B cell (primary cell): ENCODE measurements around the gene ADH1A. TPM values are rescaled to one million over a fixed set of nuclear protein-coding genes. Genes with fewer than 3 reads are reported as not detected.

Source experiments
- ATAC-seq: fragments of 200-7000 bp; cut with Tn5 transposase; one replicate; pipeline ENCODE4 v1.10.0; 2021; ENCODE audit warnings: low read depth, mild to moderate bottlenecking, moderate number of reproducible peaks, moderate library complexity
- CTCF ChIA-PET: fragments of 350-600 bp; sonication (Branson Sonifier 250); formaldehyde crosslinking; loops from one replicate; lab custom pipeline; 2021; ENCODE audit warnings: antibody characterized with exemption, inconsistent platforms; lab: Charles Lee
- POLR2A ChIA-PET: fragments of 350-600 bp; sonication (Branson Sonifier 250); formaldehyde crosslinking; loops from one replicate; lab custom pipeline; 2021; ENCODE audit warnings: antibody characterized with exemption; lab: Charles Lee
- DNase-seq: peaks from one replicate; pipeline ENCODE4 v3.0.0; 2013
- H2AFZ ChIP-seq: 2 replicates; pipeline ENCODE4 v1.6.1; 2012; ENCODE audit warnings: mild to moderate bottlenecking, low read depth, low read length; ENCODE audit not compliant: insufficient read depth, poor library complexity, severe bottlenecking
- H3K27ac ChIP-seq, 2 donors: 1 replicate in 1 of 2; 2 replicates in 1 of 2; pipeline ENCODE4 v1.5.1; 2012 to 2013; ENCODE audit warnings: low read length in 2 of 2, mild to moderate bottlenecking in 2 of 2, moderate library complexity in 1 of 2
- H3K27me3 ChIP-seq, 4 experiments: fragments of 200-600 bp in 1 of 4; sonication (generic) in 1 of 4; replicated peaks in 1 of 4; 1 replicate in 2 of 4; 2 replicates in 2 of 4; pipeline versions ENCODE4 v1.6.1 to v1.7.0; 2013 to 2016; ENCODE audit warnings: low read length in 3 of 4, mild to moderate bottlenecking in 2 of 4, mixed read lengths in 1 of 4, moderate library complexity in 1 of 4; ENCODE audit not compliant: insufficient read depth in 4 of 4, control insufficient read depth in 3 of 4; ENCODE audit errors: control extremely low read depth in 1 of 4
- H3K36me3 ChIP-seq, 2 experiments: replicated peaks in 1 of 2; 1 replicate in 1 of 2; 2 replicates in 1 of 2; pipeline versions ENCODE4 v1.6.1 to v1.7.1; 2013; ENCODE audit warnings: low read length in 1 of 2; ENCODE audit not compliant: insufficient read depth in 2 of 2, control insufficient read depth in 1 of 2; ENCODE audit errors: control extremely low read depth in 1 of 2, extremely low read depth in 1 of 2
- H3K4me1 ChIP-seq, 2 donors: fragments of 200-600 bp in 1 of 2; sonication (generic) in 1 of 2; 1 replicate in 1 of 2; 2 replicates in 1 of 2; pipeline versions ENCODE4 v1.5.1 to v1.6.1; 2013 to 2017; ENCODE audit warnings: low read length in 2 of 2; ENCODE audit not compliant: control insufficient read depth in 2 of 2, insufficient read depth in 2 of 2
- H3K4me2 ChIP-seq: replicated peaks from 2 replicates; pipeline ENCODE3; 2012; ENCODE audit warnings: mild to moderate bottlenecking, low read depth, low read length; ENCODE audit not compliant: poor library complexity, severe bottlenecking
- H3K4me3 ChIP-seq, 5 experiments: fragments of 200-600 bp in 1 of 5; sonication (generic) in 1 of 5; 1 replicate in 3 of 5; 2 replicates in 2 of 5; pipeline versions ENCODE4 v1.5.1 to v1.7.0; 2011 to 2016; ENCODE audit warnings: low read length in 4 of 5, mild to moderate bottlenecking in 4 of 5, low read depth in 2 of 5, control low read depth in 1 of 5, moderate library complexity in 1 of 5; ENCODE audit not compliant: insufficient read depth in 1 of 5; ENCODE audit errors: control extremely low read depth in 1 of 5, extremely low read depth in 1 of 5
- H3K79me2 ChIP-seq: fragments of 200-600 bp; sonication (generic); one replicate; pipeline ENCODE4 v1.6.0; 2016; ENCODE audit warnings: low read length; ENCODE audit not compliant: control insufficient read depth, insufficient read depth
- H3K9ac ChIP-seq: fragments of 200-600 bp; sonication (generic); 2 replicates; pipeline ENCODE4 v1.6.1; 2017; ENCODE audit warnings: mild to moderate bottlenecking, low read length, moderate library complexity
- H3K9me3 ChIP-seq, 3 donors: one replicate each; pipeline versions ENCODE4 v1.6.1 to v1.7.1; 2013; ENCODE audit warnings: low read length in 2 of 3; ENCODE audit not compliant: control insufficient read depth in 2 of 3, insufficient read depth in 1 of 3; ENCODE audit errors: control extremely low read depth in 1 of 3
- H4K20me1 ChIP-seq: 2 replicates; pipeline ENCODE4 v1.6.0; 2012; ENCODE audit warnings: mild to moderate bottlenecking, low read length; ENCODE audit not compliant: insufficient read depth, control insufficient read depth, poor library complexity, severe bottlenecking
- H3K27ac Mint-ChIP-seq: one replicate; pipeline ENCODE4 v1.8.0; 2021; ENCODE audit warnings: mixed read lengths
- H3K27me3 Mint-ChIP-seq: one replicate; pipeline ENCODE4 v1.8.0; 2021; ENCODE audit warnings: mixed read lengths
- H3K4me1 Mint-ChIP-seq: one replicate; pipeline ENCODE4 v1.8.0; 2021; ENCODE audit warnings: mixed read lengths
- H3K4me3 Mint-ChIP-seq: one replicate; pipeline ENCODE4 v1.8.0; 2021; ENCODE audit warnings: mixed read lengths
- H3K9me3 Mint-ChIP-seq: one replicate; pipeline ENCODE4 v1.8.0; 2022; ENCODE audit warnings: mixed read lengths; ENCODE audit not compliant: insufficient read depth
- CTCF ChIP-seq: fragments of 200-600 bp; IDR thresholded peaks from one replicate; pipeline ENCODE4 v1.8.0; 2022; ENCODE audit warnings: antibody characterized with exemption, mild to moderate bottlenecking
- EZH2 ChIP-seq: IDR thresholded peaks from 2 replicates; pipeline ENCODE4 v1.6.1; 2012; ENCODE audit warnings: borderline replicate concordance, low read depth, mild to moderate bottlenecking, moderate library complexity, low read length; ENCODE audit not compliant: insufficient read depth, poor library complexity, severe bottlenecking
- WGBS: methylation state at CpG from one replicate; pipeline ENCODE4 v1.1.5; 2013; ENCODE audit warnings: missing lambda C conversion rate; ENCODE audit not compliant: insufficient coverage; 5-methylcytosine and 5-hydroxymethylcytosine counted together
- intact Hi-C: fragments of 100-400 bp; cut with micrococcal nuclease; formaldehyde crosslinking; loops from one replicate; pipeline ENCODE4 v1.10.0; 2022
- polyA plus RNA-seq: library from polyadenylated mRNA; depleted of rRNA; stranded (reverse); fragments of >200 nt; gene quantifications from 2 replicates; pipeline ENCODE4 v1.2.3, GENCODE V29; 2012
- total RNA-seq, 2 donors: library from RNA; stranded (reverse); fragments of 120-200 nt in 1 of 2; gene quantifications; 1 replicate in 1 of 2; 2 replicates in 1 of 2; pipeline versions ENCODE4 v1.2.3 to v1.2.4, GENCODE V29; 2013 to 2022

ADH1A gene
- total and polyA plus RNA-seq, 2 donors (not counting 1 experiment from before 2014, with no cell fraction given): not detected

- Mint-ChIP-seq H3K27me3 (no peaks in the 10 kb centered on the region), H3K4me3 (no peak overlapping the region), H3K4me1 (no peaks in the 10 kb centered on the region), H3K27ac (no peak overlapping the region), H3K9me3 (no peaks in the 10 kb centered on the region)
- ATAC-seq (no peak), DNase-seq (no peak)
- POLR2A ChIA-PET: no interaction called here
- Histone ChIP-seq H3K27me3 (no peaks in the 10 kb centered on the region), H4K20me1 (no peaks in the 10 kb centered on the region), H3K4me3 (no peak overlapping the region), H3K27ac (no peak overlapping the region), H3K79me2 (no peaks in the 10 kb centered on the region), H3K9me3 (peaks cover 0 to 1% (median 0%) of the 10 kb centered on the region in 3 donors), H3K4me1 (no peaks in the 10 kb centered on the region), H3K9ac (no peak overlapping the region), H3K4me2 (no peak overlapping the region), H2AFZ (no peak overlapping the region), H3K36me3 (no peaks in the 10 kb centered on the region)
- intact Hi-C loops: no loop called here
- 95% methylated on average over 5 of the region's 5 CpGs for WGBS
- TF ChIP-seq EZH2 (no peak), CTCF (no peak)
- CTCF ChIA-PET: no interaction called here
Measured at GRCh38 chr4:99281261-99281660, 9.5 kb downstream of the ADH1A start.

GRCh38 chr4:99276417-99276816 is 14.4 kb downstream of the ADH1A start:
- H3K9me3 ChIP-seq: peaks cover 0 to 1% (median 0%) of the 10 kb centered on the region in 3 donors
- H3K4me2 ChIP-seq: no peak overlapping the region
- ChIA-PET CTCF (no interaction called here), POLR2A (no interaction called here)
- no peaks in the 10 kb centered on the region for H4K20me1 ChIP-seq
- Mint-ChIP-seq H3K4me3 (no peak overlapping the region), H3K9me3 (no peaks in the 10 kb centered on the region), H3K27me3 (no peaks in the 10 kb centered on the region), H3K27ac (no peak overlapping the region), H3K4me1 (no peaks in the 10 kb centered on the region)
- no peaks in the 10 kb centered on the region for H3K36me3 ChIP-seq
- H3K4me1 ChIP-seq: no peaks in the 10 kb centered on the region
- H2AFZ ChIP-seq: no peak overlapping the region
- no peak overlapping the region for H3K27ac ChIP-seq
- no peaks in the 10 kb centered on the region for H3K27me3 ChIP-seq
- TF ChIP-seq EZH2: no peak
- no peak for TF ChIP-seq CTCF
- no peaks in the 10 kb centered on the region for H3K79me2 ChIP-seq
- intact Hi-C loops: no loop called here
- no peak overlapping the region for H3K4me3 ChIP-seq
- WGBS: no CpG with 5 or more reads among the region's 2 CpGs
- ATAC-seq: no peak
- no peak overlapping the region for H3K9ac ChIP-seq
- DNase-seq: no peak
